ENCODE results near the gene CFAP97D2.
"Not testable (repeated sequence)": the region's sequence is repeated elsewhere in the genome, so short reads cannot be mapped to it uniquely, and the experiment has no call there.

The CFAP97D2 gene

DNA sequence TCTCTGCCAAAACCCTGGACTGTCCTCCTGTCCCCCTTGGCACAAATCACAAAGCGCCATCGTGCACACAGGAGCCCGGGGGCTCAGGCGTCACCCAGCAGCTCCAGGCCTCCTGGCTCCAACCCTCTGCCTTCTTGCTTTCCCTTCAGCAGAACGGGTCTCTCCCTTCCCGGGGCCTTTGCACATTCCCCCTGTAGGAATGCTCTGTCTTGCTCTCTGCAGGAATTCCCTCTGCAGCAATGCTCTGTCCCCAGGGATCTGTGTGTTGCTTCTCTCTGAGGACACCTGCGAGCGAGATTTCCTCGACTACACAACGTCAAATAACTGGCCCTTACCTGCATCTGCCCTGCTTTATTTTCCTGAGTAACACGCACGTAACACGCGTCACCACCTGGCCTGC is 33.3 kb upstream of the CFAP97D2 start:
- Histone ChIP-seq H3K27me3 (ENCODE audit: insufficient read depth, insufficient read length) (peaks cover 7% of the 10 kb centered on the region), H3K9ac (ENCODE audit: insufficient read length, low read depth) (no peak overlapping the region), H3K36me3 (ENCODE audit: insufficient read depth, insufficient read length, low read length) (no peaks in the 10 kb centered on the region), H3K4me3 (ENCODE audit: insufficient read length, low read depth) (no peak overlapping the region), H3K9me3 (ENCODE audit: insufficient read depth, low read length) (no peaks in the 10 kb centered on the region), H3K4me1 (ENCODE audit: insufficient read depth, insufficient read length) (peaks cover 11% of the 10 kb centered on the region)
- DNase-seq (ENCODE audit: low read depth, low spot score) = no peak
- TF ChIP-seq YY1 (IDR thresholded peaks at IDR 0.05; ENCODE audit: insufficient read depth, insufficient read length) (no peak), ZNF274 (IDR thresholded peaks at IDR 0.05; ENCODE audit: low read depth, low read length) (no peak), SUZ12 (IDR thresholded peaks at IDR 0.05; ENCODE audit: extremely low read depth, insufficient read depth, insufficient read length) (no peak)

DNA sequence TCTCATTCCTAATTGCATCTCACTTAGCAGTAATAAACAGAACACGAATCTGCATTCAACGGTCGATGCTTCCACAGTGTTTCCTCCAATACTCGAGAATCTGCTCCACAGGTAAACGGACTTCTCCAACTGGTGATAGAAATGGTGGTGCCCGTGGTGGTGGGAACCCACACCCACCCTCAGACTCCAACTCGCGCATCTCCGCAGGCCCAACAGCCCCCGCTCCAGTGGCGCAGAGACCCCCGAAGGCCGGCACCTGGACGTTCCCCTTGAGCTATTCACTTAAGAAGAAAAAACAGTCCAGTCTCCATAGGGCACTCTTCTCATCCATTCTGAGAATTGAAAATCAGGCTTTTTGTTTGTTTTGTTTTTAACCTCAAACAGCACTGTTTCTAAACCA is 32.9 kb upstream of the CFAP97D2 start:
- TF ChIP-seq ZNF274 (IDR thresholded peaks at IDR 0.05; ENCODE audit: low read depth, low read length) (no peak), SUZ12 (IDR thresholded peaks at IDR 0.05; ENCODE audit: extremely low read depth, insufficient read depth, insufficient read length) (no peak), YY1 (IDR thresholded peaks at IDR 0.05; ENCODE audit: insufficient read depth, insufficient read length) (no peak)
- no peak overlapping the region for H3K4me3 ChIP-seq (ENCODE audit: insufficient read length, low read depth)
- peaks cover 7% of the 10 kb centered on the region for H3K4me1 ChIP-seq (ENCODE audit: insufficient read depth, insufficient read length)
- no peaks in the 10 kb centered on the region for H3K9me3 ChIP-seq (ENCODE audit: insufficient read depth, low read length)
- H3K9ac ChIP-seq (ENCODE audit: insufficient read length, low read depth) = no peak overlapping the region
- no peak for DNase-seq (ENCODE audit: low read depth, low spot score)
- peaks cover 7% of the 10 kb centered on the region for H3K27me3 ChIP-seq (ENCODE audit: insufficient read depth, insufficient read length)
- no peaks in the 10 kb centered on the region for H3K36me3 ChIP-seq (ENCODE audit: insufficient read depth, insufficient read length, low read length)

DNA sequence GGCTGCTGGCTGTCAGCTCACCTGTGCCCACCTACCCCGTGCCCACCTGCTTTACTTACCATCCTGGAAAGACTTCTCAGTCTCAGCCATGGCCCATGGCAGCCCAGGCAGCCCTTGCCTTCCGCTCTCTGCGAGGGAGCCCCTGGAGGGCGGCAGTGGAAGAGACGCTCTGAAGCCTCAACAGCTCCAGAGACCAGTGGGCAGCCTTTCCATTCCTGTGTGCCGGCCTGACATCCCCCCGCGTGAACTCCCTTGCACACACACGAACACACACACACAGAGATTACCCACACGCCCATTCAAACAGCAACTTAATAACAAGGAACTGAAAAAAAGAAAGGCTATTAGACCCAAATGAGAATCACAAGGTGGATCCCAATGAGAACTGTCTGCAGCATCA is 32.4 kb upstream of the CFAP97D2 start:
- Histone ChIP-seq H3K36me3 (ENCODE audit: insufficient read depth, insufficient read length, low read length) (no peaks in the 10 kb centered on the region), H3K27me3 (ENCODE audit: insufficient read depth, insufficient read length) (peaks cover 7% of the 10 kb centered on the region), H3K9ac (ENCODE audit: insufficient read length, low read depth) (no peak overlapping the region), H3K9me3 (ENCODE audit: insufficient read depth, low read length) (no peaks in the 10 kb centered on the region), H3K4me1 (ENCODE audit: insufficient read depth, insufficient read length) (peaks cover 6% of the 10 kb centered on the region), H3K4me3 (ENCODE audit: insufficient read length, low read depth) (no peak overlapping the region)
- no peak for TF ChIP-seq SUZ12 (IDR thresholded peaks at IDR 0.05; ENCODE audit: extremely low read depth, insufficient read depth, insufficient read length)
- no peak for TF ChIP-seq YY1 (IDR thresholded peaks at IDR 0.05; ENCODE audit: insufficient read depth, insufficient read length)
- no peak for TF ChIP-seq ZNF274 (IDR thresholded peaks at IDR 0.05; ENCODE audit: low read depth, low read length)
- DNase-seq (ENCODE audit: low read depth, low spot score) = no peak

DNA sequence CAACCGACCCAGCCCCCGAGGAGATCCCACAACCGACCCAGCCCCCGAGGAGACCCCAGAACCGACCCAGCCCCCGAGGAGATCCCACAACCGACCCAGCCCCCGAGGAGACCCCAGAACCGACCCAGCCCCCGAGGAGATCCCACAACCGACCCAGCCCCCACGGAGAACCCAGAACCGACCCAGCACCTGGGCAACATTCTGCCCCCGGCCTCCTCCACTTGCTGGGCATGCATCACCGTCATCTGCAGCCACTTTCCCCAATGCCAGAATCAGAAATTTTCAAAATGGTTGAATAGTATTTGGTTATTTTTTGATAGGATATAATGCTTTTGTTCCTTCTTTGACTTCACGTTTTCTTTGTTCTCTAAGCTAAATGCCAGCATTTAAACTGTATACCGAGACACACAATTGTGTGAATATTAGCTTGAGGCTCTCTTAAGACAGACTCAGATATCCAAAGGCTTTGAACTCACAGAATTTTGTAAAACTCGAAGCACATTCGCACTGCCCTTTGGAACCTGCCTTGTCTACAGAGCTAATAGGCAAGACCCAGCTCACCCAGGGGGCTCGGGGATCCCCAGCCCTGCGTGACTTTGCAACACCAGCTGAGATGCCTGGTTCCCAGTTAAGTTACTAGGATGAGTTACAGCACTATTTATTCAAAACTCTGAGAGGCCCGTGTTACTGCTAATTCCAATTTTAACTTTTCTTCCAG is 31.1 kb upstream of the CFAP97D2 start:
- no peak for DNase-seq (ENCODE audit: low read depth, low spot score)
- Histone ChIP-seq H3K27me3 (ENCODE audit: insufficient read depth, insufficient read length) (peaks cover 18% of the 10 kb centered on the region), H3K9ac (ENCODE audit: insufficient read length, low read depth) (no peak overlapping the region)

DNA sequence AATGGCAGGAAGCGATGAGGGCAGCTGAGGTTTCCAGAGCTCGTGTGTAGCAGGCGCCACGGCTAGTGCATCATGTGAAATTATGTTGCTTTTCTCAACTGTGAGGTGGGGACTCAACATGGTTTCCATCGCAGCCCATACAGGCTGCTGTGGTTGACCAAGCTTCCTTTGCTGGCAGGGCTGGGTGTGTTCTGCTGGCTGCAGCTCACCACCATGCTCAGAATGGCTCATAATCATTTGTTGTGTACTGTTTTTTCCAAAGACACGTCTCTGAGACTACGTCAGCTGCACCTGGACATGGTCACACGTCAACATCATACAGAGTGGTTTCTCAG is 30.6 kb upstream of the CFAP97D2 start:
- Histone ChIP-seq H3K4me3 (ENCODE audit: insufficient read length, low read depth) (no peak overlapping the region), H3K9ac (ENCODE audit: insufficient read length, low read depth) (no peak overlapping the region), H3K9me3 (ENCODE audit: insufficient read depth, low read length) (no peaks in the 10 kb centered on the region), H3K27me3 (ENCODE audit: insufficient read depth, insufficient read length) (peaks cover 22% of the 10 kb centered on the region), H3K4me1 (ENCODE audit: insufficient read depth, insufficient read length) (peaks cover 12% of the 10 kb centered on the region), H3K36me3 (ENCODE audit: insufficient read depth, insufficient read length, low read length) (no peaks in the 10 kb centered on the region)
- DNase-seq (ENCODE audit: low read depth, low spot score) = no peak
- TF ChIP-seq YY1 (IDR thresholded peaks at IDR 0.05; ENCODE audit: insufficient read depth, insufficient read length) = no peak
- TF ChIP-seq ZNF274 (IDR thresholded peaks at IDR 0.05; ENCODE audit: low read depth, low read length) = no peak
- TF ChIP-seq SUZ12 (IDR thresholded peaks at IDR 0.05; ENCODE audit: extremely low read depth, insufficient read depth, insufficient read length) = no peak

More for the DNA sequence above, 31.1 kb upstream of the CFAP97D2 start:
- no peaks in the 10 kb centered on the region for H3K36me3 ChIP-seq (ENCODE audit: insufficient read depth, insufficient read length, low read length)
- no peaks in the 10 kb centered on the region for H3K9me3 ChIP-seq (ENCODE audit: insufficient read depth, low read length)
- H3K4me1 ChIP-seq (ENCODE audit: insufficient read depth, insufficient read length) = peaks cover 11% of the 10 kb centered on the region
- H3K4me3 ChIP-seq (ENCODE audit: insufficient read length, low read depth) = no peak overlapping the region
- TF ChIP-seq SUZ12 (IDR thresholded peaks at IDR 0.05; ENCODE audit: extremely low read depth, insufficient read depth, insufficient read length) (no peak), ZNF274 (IDR thresholded peaks at IDR 0.05; ENCODE audit: low read depth, low read length) (no peak), YY1 (IDR thresholded peaks at IDR 0.05; ENCODE audit: insufficient read depth, insufficient read length) (no peak)

DNA sequence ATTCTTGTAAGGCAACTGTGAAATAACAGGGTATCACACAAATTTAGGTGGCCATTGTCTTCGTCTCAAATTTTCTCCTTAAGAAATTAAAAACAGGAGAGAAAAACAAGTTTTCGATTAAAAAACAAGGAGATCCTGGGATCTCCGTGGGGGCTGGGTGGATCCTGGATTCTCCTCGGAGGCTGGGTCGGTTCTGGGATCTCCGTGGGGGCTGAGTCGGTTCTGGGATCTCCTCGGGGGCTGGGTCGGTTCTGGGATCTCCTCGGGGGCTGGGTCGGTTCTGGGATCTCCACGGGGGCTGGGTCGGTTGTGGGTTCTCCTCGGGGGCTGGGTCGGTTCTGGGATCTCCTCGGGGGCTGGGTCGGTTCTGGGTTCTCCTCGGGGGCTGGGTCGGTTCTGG is 30.2 kb upstream of the CFAP97D2 start:
- H3K36me3 ChIP-seq (ENCODE audit: insufficient read depth, insufficient read length, low read length); DNase-seq (ENCODE audit: low read depth, low spot score); H3K9me3 ChIP-seq (ENCODE audit: insufficient read depth, low read length); H3K4me3 ChIP-seq (ENCODE audit: insufficient read length, low read depth); H3K4me1 ChIP-seq (ENCODE audit: insufficient read depth, insufficient read length); H3K9ac ChIP-seq (ENCODE audit: insufficient read length, low read depth): not testable (repeated sequence)
- H3K27me3 ChIP-seq (ENCODE audit: insufficient read depth, insufficient read length) = peaks cover 26% of the 10 kb centered on the region

DNA sequence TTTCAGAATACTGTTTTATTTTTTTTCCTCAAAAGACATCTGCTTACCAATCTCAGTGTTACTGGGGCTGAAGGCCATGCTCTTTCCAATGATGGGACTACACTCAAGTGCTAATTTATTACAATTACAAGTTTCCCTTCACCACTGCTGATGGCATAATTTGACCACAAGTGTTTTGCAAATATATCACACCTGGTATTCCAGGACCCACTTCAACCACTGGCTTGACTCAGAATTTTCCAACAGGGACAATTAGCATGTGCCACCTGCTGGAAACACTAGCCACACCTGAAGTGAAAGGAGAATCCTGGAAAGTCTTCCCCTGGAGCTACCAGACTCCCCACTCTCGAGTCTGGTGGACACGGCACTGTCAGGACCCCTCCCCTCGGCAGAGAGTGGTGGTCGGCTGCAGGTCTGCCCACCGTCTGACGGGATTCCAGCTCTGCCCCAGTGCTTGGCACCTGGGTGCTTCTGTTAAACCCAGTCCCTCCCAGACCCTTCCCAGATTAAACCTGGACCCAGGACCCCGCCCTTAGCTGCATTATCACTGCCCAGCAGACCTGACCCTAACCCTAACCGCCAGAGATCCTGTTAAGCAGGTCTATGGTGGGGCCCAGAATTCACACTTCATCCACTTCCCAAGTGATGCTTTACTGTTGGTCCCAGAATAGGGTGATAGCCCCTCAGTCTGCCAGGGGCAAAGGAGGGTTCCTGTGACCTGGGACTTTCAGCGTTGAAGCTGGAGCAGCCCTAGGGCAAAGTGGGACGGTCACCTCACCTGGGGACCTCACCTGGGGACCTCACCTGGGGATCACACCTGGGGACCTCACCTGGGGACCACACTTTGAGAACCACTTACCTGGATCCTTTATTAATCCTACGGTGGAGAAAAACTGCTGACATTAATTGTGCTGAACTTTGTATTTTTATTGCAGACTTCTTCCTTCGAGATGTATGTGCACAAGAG is 29.0 kb upstream of the CFAP97D2 start:
- Histone ChIP-seq H3K9me3 (ENCODE audit: insufficient read depth, low read length) (no peaks in the 10 kb centered on the region), H3K36me3 (ENCODE audit: insufficient read depth, insufficient read length, low read length) (no peaks in the 10 kb centered on the region), H3K9ac (ENCODE audit: insufficient read length, low read depth) (no peak overlapping the region), H3K27me3 (ENCODE audit: insufficient read depth, insufficient read length) (peaks cover 26% of the 10 kb centered on the region), H3K4me3 (ENCODE audit: insufficient read length, low read depth) (no peak overlapping the region), H3K4me1 (ENCODE audit: insufficient read depth, insufficient read length) (peaks cover 6% of the 10 kb centered on the region)
- TF ChIP-seq ZNF274 (IDR thresholded peaks at IDR 0.05; ENCODE audit: low read depth, low read length) (no peak), SUZ12 (IDR thresholded peaks at IDR 0.05; ENCODE audit: extremely low read depth, insufficient read depth, insufficient read length) (no peak), YY1 (IDR thresholded peaks at IDR 0.05; ENCODE audit: insufficient read depth, insufficient read length) (no peak)
- no peak for DNase-seq (ENCODE audit: low read depth, low spot score)
